SKM-1 (cell line): ENCODE measurements around the gene TPRKB.
"Not testable (repeated sequence)": the region's sequence is repeated elsewhere in the genome, so short reads cannot be mapped to it uniquely, and the experiment has no call there.

Source experiments
- DNase-seq: peaks from one replicate; lab custom pipeline; 2025; ENCODE audit not compliant: unreplicated experiment; lab: John Stamatoyannopoulos, UW

Gene TPRKB

GRCh38 chr2:73736855-73737779 lies at the start of gene TPRKB:
Gene TPRKB, minus strand, starts transcription at chr2:73737345. Its CDS starts 2,776 bp downstream, at chr2:73734569.
- peak; percentile 94 for DNase-seq

DNA sequence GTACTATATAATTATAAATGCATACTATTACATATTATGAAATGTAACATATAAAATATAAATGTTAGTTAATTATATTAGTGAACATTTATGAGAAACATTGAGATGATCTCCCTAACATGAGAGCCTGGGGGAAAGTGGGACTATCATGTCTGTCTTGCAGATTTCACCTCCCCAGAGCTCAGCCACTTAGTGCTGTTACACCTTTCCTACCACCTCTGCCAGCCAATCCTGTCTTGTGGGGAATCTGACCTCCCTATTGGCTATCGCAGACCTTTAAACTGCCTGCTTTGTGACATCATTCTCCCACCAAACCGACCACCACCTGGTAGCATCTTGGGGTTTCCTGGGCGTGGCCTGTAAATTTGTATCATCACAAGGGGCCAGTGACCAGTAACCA lies 46.7 kb upstream of the TPRKB start, which contains the start of gene C2orf78:
Gene C2orf78, plus strand, starts transcription at position 301 of the 400 bp plus-strand sequence. CDS start 127 bp downstream, outside the sequence.
- DNase-seq, result not testable (repeated sequence)

GRCh38 chr2:73783402-73783801 lies 46.3 kb upstream of the TPRKB start:
- DNase-seq, result not testable (repeated sequence)

DNA sequence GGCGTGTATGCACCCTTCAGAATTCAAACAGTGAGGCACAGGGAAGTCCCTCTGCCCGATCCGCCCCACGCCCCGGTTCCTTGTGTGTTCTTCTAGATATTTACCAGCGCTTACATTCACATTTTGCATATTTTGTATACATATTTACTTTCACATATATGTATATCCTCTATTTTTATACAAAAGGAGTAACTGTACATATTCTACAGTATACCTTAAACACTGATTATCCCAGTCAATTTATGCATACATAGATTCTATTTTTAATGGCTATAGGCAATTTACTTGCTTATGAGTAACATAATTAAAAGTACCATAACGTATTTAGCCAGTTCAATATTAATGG lies 43.1 kb upstream of the TPRKB start:
- DNase-seq, result no peak

- peak; percentile 89 for DNase-seq
These were observed 42.5 kb upstream of the TPRKB start, which contains the start of gene DUSP11 for GRCh38 chr2:73779467-73780236. Gene DUSP11, minus strand, starts transcription at chr2:73780103. Its CDS starts 129 bp downstream, at chr2:73779974.

- not testable (repeated sequence) for DNase-seq
These were observed 41.8 kb upstream of the TPRKB start for GRCh38 chr2:73778867-73779466.

DNA sequence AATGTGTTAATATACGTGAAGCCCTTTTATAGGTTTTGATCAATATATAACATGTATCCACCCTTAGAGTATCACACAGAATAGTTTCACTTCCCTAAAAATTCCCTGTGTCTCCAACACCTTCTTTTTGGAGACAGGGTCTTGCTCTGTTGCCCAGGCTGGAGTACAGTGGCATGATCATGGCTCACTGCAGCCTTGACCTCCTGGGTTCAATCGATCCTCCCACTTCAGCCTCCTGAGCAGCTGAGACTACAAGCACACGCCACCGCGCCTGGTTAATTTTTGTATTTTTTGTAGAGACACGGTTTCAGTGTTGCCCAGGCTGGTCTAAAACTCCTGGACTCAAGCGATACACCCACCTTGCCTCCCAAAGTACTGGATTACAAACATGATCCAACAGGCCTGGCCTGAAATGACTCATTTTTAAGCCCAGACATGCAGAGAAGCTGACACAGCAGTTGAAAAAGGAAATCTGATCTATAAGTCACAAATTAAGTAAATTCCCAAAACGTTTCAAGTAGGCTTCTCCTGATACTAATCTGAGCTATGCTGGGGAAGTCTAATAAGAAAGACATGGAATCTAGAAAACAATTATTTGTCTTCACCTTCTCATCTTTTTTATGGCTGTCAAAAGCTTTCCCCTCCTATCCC lies 39.8 kb upstream of the TPRKB start:
- no peak for DNase-seq

DNA sequence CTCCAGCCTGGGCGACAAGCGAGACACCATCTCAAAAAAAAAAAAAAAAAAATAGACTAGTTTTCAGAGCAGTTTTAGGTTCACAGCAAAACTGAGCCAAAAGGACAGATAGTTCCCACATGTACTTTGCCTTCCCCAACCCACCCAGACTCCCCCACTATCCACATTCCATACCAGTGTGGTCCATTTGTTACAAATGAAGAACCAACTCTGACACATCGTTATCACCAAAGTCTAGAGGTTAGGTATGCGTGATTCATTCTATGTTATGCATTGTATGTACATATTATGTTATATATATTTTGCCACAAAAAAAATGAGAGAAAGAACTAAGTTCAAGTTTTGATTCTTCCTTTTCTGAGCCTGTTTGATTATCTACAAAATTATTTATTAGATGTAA lies 39.2 kb upstream of the TPRKB start:
- DNase-seq, result no peak

DNA sequence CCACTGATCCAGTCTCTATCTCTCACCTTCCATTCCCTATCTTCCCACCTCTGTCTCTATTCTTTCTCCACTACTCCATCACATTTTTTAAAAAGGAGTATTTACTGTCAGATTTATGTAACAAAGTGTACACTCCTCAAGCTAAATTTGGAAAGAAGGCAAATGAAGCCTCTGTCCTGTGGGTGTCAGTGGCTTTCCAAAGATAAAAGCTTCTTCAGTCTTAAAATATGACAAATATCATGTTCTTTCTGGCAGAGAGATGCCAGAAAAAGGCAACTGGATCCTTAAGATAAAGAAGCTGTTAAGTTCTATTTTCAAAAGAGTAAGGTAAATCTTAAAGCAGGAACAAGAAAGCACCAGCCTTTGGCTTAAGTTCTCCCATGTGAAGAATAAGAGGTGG lies 35.7 kb upstream of the TPRKB start:
- DNase-seq, result no peak

GRCh38 chr2:73770725-73771124 lies 33.6 kb upstream of the TPRKB start:
- DNase-seq, result no peak

DNA sequence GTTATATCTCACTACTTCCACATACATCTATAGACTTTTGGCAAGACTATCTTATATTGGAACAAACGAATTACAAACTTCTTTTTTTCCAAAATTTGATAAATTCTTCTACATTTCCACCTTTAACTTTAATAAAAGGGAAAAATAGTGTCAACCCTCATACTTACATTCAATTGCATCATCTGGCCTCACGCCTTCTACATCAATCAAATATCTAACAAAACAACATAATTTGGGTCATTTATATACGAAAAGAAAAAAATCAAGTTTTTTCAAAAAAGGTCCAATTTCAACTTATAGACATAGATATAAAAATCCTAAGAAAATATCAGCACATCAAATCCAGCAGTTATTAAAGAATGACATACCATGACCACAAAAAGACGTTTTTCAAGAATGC lies 29.8 kb upstream of the TPRKB start:
- DNase-seq, result no peak

DNA sequence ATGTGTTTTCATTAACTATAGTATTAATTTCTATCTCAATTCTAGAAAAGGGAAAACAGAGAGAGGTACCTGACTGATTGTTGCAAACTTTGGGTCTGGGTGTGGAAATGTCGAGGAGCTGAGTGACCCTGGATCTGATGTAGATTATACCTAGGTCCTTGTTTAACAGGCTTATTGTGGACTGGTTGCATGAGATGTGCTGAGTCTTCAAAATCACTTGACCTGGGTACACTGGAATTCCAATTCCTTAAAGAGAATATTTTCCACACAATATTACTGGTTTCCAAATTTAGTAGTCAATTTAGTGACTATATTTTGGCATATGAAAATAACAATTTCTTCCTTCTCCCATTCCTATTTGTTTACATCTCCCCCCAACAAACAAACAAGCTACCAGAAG lies 29.2 kb upstream of the TPRKB start:
- DNase-seq, result no peak

GRCh38 chr2:73764945-73765344 lies 27.8 kb upstream of the TPRKB start:
- DNase-seq, result no peak

DNA sequence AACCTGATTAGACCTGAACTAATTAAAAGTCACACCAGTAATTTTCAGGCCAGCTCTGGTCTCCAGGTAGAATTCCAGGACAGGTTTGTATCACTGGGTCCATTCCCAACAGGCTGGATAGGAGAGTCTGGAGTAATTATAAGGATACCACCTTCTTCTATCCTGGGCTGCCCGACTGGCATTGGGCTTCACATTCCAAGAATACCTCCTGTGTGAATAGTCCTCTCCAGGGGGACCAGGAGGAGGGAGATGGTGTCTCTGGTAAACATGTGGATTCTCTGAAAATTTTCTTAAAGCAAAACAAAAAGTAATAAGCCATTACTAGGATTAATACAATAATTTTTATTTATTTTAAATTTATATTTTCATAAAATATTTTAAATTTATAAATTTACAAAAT lies 25.4 kb upstream of the TPRKB start:
- no peak for DNase-seq

DNA sequence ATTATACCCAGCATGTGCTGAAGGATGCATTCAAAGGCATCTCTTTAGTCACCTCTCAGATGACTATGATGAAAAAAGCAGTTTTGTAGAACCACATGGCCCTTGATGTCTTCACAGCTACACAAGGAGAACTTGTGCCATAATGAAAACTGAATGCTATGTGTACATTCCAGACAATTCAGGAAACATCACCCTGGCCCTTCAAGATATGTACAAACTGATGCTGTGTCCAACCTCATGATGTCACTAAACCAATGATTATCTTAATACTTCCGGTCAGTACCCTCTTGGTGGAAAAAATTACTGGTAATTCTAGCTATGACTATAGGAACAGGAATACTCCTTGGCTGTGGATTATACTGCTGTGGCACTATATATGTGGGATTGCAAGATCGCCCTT lies 22.8 kb upstream of the TPRKB start:
- no peak for DNase-seq

GRCh38 chr2:73759285-73759764 lies 22.2 kb upstream of the TPRKB start:
- DNase-seq, result no peak

GRCh38 chr2:73754332-73754731 lies 17.2 kb upstream of the TPRKB start:
- DNase-seq, result not testable (repeated sequence)

GRCh38 chr2:73749314-73749713 lies 12.2 kb upstream of the TPRKB start:
- no peak for DNase-seq

DNA sequence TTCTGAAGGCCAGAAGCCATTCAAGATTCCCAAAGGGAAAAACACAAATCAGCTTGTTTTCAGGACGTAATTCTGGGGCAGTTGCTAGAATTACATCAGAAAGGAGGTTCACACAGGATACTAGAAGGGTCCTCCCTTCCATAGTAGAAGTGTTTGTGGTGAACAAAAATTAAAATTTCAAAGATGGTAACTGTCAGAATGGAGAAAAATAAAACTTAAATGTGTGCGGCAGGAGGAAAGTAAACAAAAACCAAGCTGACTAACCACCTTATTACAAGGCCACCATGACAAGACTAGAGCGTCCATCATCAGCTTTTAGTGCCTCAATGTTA lies 9.7 kb upstream of the TPRKB start:
- DNase-seq, result no peak

DNA sequence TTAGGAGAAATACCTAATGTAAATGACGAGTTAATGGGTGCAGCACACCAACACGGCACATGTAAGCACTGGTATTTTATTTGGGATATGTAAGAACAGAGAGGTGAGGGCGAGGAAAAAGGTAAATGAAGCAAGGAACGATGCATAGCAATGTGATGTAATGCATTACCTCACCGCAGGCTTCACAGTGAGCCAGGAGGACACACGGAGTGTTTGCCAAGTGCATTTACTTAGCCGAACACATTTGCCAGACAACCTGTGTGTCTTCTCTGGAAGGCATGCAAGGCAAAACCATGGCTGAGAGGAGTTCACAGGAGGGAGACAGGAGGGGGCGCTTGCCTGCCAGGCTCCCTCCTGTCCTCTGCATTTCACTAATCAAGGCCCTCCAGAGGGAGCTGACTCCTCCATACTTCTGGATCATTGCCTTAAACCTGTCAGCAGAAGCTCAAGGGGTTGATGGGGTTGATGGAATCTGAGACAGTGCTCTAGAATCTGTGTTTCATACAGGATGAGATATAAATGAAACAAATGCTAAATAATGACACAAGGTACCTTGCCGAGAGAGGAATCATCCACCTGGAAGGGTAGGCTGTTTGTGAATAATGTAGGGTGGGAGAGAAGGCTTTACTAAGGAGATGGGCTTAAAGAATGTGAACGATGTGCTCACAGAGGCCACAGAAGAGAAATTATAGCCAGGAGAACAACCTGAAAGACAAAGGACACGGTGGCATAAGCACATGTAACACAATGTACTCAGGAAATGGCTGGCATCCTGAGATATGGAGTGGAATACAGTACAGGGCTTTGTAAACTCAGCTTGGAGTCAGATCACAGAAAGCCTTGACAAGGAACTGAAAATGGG lies 9.1 kb upstream of the TPRKB start:
- DNase-seq, result no peak
